Naive thymus-derived CD4-positive, alpha-beta T cell (primary cell): Measurements from ENCODE around the gene TCF3. TPM values are rescaled to one million over a fixed set of nuclear protein-coding genes. Genes with fewer than 3 reads are reported as not detected.
A peak's percentile ranks its signal among the peaks of the same experiment; 100 is the strongest.

Experiments
- ATAC-seq: fragments of 150-1000 bp; cut with Tn5 transposase; 2 replicates; pipeline ENCODE4 v1.10.0; 2021; ENCODE audit warnings: mild to moderate bottlenecking, moderate library complexity
- CTCF ChIA-PET: fragments of 350-600 bp; sonication (Branson Sonifier 250); formaldehyde crosslinking; loops from one replicate; lab custom pipeline; 2021; ENCODE audit warnings: antibody characterized with exemption; lab: Charles Lee
- POLR2A ChIA-PET: fragments of 350-600 bp; sonication (Branson Sonifier 250); formaldehyde crosslinking; loops from one replicate; lab custom pipeline; 2021; ENCODE audit warnings: antibody characterized with exemption, inconsistent platforms; lab: Charles Lee
- DNase-seq, 9 donors: peaks; one replicate each; pipeline versions ENCODE4 v3.0.0 to v3.0.0-alpha.2; 2020 to 2022; ENCODE audit warnings: mixed read lengths in 1 of 9
- H3K27ac ChIP-seq: one replicate; pipeline ENCODE4 v1.7.0; 2013; ENCODE audit warnings: mild to moderate bottlenecking, low read depth, low read length, moderate library complexity
- H3K27me3 ChIP-seq, 2 donors: one replicate each; pipeline ENCODE4 v1.7.0; 2013; ENCODE audit warnings: low read length in 2 of 2, mild to moderate bottlenecking in 2 of 2, moderate library complexity in 2 of 2; ENCODE audit not compliant: control insufficient read depth in 2 of 2, insufficient read depth in 2 of 2
- H3K36me3 ChIP-seq, 3 experiments: 1 replicate in 2 of 3; 2 replicates in 1 of 3; pipeline ENCODE4 v1.7.0; 2013; ENCODE audit warnings: low read length in 3 of 3, mild to moderate bottlenecking in 3 of 3, moderate library complexity in 1 of 3; ENCODE audit not compliant: insufficient read depth in 3 of 3, control insufficient read depth in 2 of 3
- H3K4me1 ChIP-seq, 2 donors: one replicate each; pipeline ENCODE4 v1.7.0; 2013; ENCODE audit warnings: low read length in 2 of 2, mild to moderate bottlenecking in 2 of 2, moderate library complexity in 1 of 2; ENCODE audit not compliant: control insufficient read depth in 2 of 2, insufficient read depth in 2 of 2
- H3K4me3 ChIP-seq: 2 replicates; pipeline ENCODE4 v1.7.0; 2013; ENCODE audit warnings: mild to moderate bottlenecking, low read length
- H3K9me3 ChIP-seq, 3 experiments: 1 replicate in 2 of 3; 2 replicates in 1 of 3; pipeline ENCODE4 v1.7.0; 2013; ENCODE audit warnings: low read length in 3 of 3; ENCODE audit not compliant: control insufficient read depth in 2 of 3
- H3K27ac Mint-ChIP-seq, 9 donors: one replicate each; pipeline ENCODE4 v1.8.0; 2020 to 2022; ENCODE audit warnings: mixed read lengths in 9 of 9, mild to moderate bottlenecking in 8 of 9, moderate library complexity in 5 of 9, inconsistent platforms in 2 of 9
- H3K27me3 Mint-ChIP-seq, 5 donors: one replicate each; pipeline ENCODE4 v1.8.0; 2021 to 2022; ENCODE audit warnings: mixed read lengths in 5 of 5, mild to moderate bottlenecking in 1 of 5
- H3K36me3 Mint-ChIP-seq, 5 donors: one replicate each; pipeline ENCODE4 v1.8.0; 2020 to 2022; ENCODE audit warnings: mixed read lengths in 5 of 5, mild to moderate bottlenecking in 3 of 5, inconsistent platforms in 1 of 5
- H3K4me1 Mint-ChIP-seq, 7 donors: one replicate each; pipeline ENCODE4 v1.8.0; 2020 to 2022; ENCODE audit warnings: mixed read lengths in 7 of 7, mild to moderate bottlenecking in 3 of 7, inconsistent platforms in 1 of 7
- H3K4me3 Mint-ChIP-seq, 10 donors: one replicate each; pipeline ENCODE4 v1.8.0; 2020 to 2022; ENCODE audit warnings: mild to moderate bottlenecking in 10 of 10, mixed read lengths in 10 of 10, moderate library complexity in 6 of 10, inconsistent platforms in 2 of 10
- H3K9me3 Mint-ChIP-seq, 11 donors: one replicate each; pipeline ENCODE4 v1.8.0; 2020 to 2022; ENCODE audit warnings: mixed read lengths in 11 of 11, mild to moderate bottlenecking in 4 of 11, inconsistent platforms in 1 of 11, moderate library complexity in 1 of 11
- intact Hi-C, 2 donors: fragments of 100-400 bp; cut with micrococcal nuclease; formaldehyde crosslinking; loops; one replicate each; pipeline ENCODE4 v1.15.1; 2023
- polyA plus RNA-seq, 2 donors: library from polyadenylated mRNA; unstranded; fragments of 300-500 nt; fragmentation: Illumina TruSeq; gene quantifications; one replicate each; pipeline ENCODE4 v1.2.3, GENCODE V29; 2021
- total RNA-seq, 6 experiments: library from RNA in 5 of 6; stranded (reverse) in 5 of 6; gene quantifications; 1 replicate in 5 of 6; 2 replicates in 1 of 6; pipeline ENCODE4 v1.2.3 and lab custom pipeline; 2021 to 2026

The TCF3 gene
- total and polyA plus RNA-seq, 7 experiments from 2014 or later = 5.8 to 83.6 (median 72.1) TPM

DNA sequence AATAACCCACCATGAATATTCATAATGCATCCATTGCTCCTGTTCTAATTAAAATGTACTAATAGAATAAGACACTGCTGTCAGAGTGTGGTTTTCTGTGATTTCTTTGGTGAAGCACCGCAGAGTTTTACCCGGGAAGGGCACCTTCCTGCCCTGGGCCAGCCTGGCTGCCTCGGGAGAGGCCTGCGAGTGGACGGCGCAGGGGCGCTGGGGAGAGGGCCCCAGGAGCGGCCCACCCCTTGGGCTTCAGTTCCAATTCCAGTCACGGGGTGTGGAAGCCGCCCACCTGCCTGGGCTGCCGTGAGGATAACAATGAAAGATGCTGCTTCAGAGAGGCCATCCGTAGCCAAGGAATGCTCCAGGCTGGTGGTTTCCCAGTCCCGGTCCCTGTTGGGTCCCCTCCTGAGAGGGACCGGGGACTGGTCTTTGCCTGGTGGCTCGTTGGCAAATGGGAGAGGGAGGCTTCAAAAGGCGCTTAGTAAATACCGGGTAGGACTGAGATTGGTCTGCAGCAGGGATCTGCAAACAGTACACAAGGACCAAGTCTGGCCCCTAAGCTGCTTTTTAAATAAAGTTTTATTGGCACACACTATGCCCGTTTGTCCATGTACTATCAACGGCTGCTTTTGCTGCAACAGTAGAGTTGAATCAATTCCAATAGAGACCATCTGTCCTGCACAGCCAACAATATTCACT lies 18.0 kb downstream of the TCF3 start:
- Mint-ChIP-seq H3K27me3 (no peaks in the 10 kb centered on the region), H3K9me3 (no peaks in the 10 kb centered on the region), H3K36me3 (peaks cover 0 to 14% (median 7%) of the 10 kb centered on the region in 5 donors), H3K4me3 (no peak overlapping the region), H3K27ac (no peak overlapping the region), H3K4me1 (peaks cover 0 to 15% (median 5%) of the 10 kb centered on the region in 7 donors)
- ATAC-seq (no peak), DNase-seq (no peak)
- no peak overlapping the region for H3K4me3 ChIP-seq
- H3K27ac ChIP-seq = no peak overlapping the region
- no peaks in the 10 kb centered on the region for H3K9me3 ChIP-seq
- intact Hi-C loops = no loop called here
- ChIA-PET CTCF (no interaction called here), POLR2A (no interaction called here)
- H3K36me3 ChIP-seq = peaks cover 0 to 86% (median 0%) of the 10 kb centered on the region in 3 experiments
- no peaks in the 10 kb centered on the region for H3K27me3 ChIP-seq
- H3K4me1 ChIP-seq = no peaks in the 10 kb centered on the region

DNA sequence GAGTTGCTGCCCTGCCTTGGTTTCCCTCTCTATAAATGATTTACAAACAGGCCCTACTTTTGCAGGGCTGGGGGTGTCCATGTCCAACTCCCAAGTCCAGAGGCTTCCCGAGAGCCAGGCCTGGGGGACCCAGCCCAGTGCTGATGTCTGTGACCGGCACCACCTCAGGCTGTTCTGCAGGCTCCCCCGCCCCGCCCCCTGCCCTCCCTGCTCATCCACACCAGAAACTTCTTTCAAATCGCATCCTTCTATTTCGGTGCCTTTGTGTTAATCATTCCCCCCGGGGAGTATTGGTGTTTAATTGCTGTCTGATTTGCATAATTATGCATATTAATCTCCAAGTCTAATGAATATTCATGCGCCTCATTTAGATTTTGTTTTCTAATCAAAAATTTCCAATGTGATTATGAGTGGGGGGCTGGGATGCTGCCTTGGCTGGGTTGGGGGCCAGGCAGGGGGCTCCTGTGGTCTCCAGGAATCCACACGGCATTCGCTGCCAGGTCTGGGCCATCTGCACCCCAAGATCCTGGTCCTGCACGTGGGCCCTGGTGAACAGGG lies 19.1 kb downstream of the TCF3 start:
- POLR2A ChIA-PET = no interaction called here
- Mint-ChIP-seq H3K27ac (no peak overlapping the region), H3K9me3 (no peaks in the 10 kb centered on the region), H3K4me1 (peaks cover 0 to 15% (median under 1%) of the 10 kb centered on the region in 7 donors), H3K4me3 (no peak overlapping the region), H3K36me3 (peaks cover 0 to 11% (median 1%) of the 10 kb centered on the region in 5 donors), H3K27me3 (no peaks in the 10 kb centered on the region)
- CTCF ChIA-PET = no interaction called here
- H3K36me3 ChIP-seq = peaks cover 0 to 75% (median 0%) of the 10 kb centered on the region in 3 experiments
- no peak overlapping the region for H3K27ac ChIP-seq
- H3K9me3 ChIP-seq = no peaks in the 10 kb centered on the region
- intact Hi-C loops = no loop called here
- ATAC-seq (no peak), DNase-seq (no peak)
- H3K27me3 ChIP-seq = no peaks in the 10 kb centered on the region
- H3K4me1 ChIP-seq = no peaks in the 10 kb centered on the region
- H3K4me3 ChIP-seq = no peak overlapping the region

DNA sequence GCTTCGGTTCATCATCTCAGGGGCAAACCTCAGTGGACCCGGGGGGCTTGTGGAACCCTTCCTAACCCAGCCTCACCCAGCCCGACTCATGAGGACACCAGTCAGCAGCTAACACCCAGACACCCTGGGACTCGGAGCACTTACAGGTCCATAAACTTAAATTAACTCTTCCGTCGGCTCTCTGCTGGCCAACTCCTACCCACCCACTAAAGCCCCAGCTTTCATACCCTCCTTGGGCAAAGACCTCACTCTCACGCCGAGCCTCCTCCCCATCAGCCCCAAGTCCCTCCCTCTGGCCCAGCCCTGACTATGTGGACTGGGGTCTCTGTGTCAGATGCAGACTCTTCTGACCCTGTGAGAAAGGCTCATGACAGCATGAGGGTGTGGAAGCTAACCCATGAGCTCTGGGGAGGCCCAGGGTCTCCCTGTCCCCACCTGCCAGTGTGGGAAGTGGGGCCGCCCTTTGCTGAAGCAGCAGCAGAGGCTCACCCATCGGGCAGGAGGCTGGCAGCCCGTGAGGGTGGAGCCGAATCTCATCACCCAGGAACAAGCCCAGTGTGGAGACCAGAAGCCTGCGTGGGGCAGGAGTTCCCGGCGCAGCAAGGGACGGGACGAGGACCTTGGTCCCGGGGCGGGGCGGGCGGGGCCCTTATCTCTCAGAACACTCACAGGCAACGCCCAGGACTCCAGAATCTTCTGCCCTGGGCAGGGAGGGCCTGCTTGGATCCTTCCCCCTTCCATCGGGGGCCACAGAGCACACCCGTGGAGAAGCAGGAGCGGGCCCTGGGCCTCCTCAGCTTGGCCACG lies 19.8 kb downstream of the TCF3 start:
- POLR2A ChIA-PET = no interaction called here
- Mint-ChIP-seq H3K4me3 (no peak overlapping the region), H3K36me3 (peaks cover 0 to 11% (median 0%) of the 10 kb centered on the region in 5 donors), H3K27me3 (no peaks in the 10 kb centered on the region), H3K4me1 (peaks cover 0 to 15% (median 0%) of the 10 kb centered on the region in 7 donors), H3K27ac (peak overlapping the region in 2 of 9 donors; percentile 28 to 61), H3K9me3 (no peaks in the 10 kb centered on the region)
- intact Hi-C loops = no loop called here
- H3K36me3 ChIP-seq = peaks cover 0 to 71% (median 0%) of the 10 kb centered on the region in 3 experiments
- no peaks in the 10 kb centered on the region for H3K4me1 ChIP-seq
- CTCF ChIA-PET = interaction anchor here (0.6 kb wide), 1 partner anchor 26 kb away, joined by 3 read pairs; no protein-coding TSS in a partner anchor
- H3K27me3 ChIP-seq = no peaks in the 10 kb centered on the region
- no peak for DNase-seq
- no peak for ATAC-seq
- no peak overlapping the region for H3K4me3 ChIP-seq
- no peaks in the 10 kb centered on the region for H3K9me3 ChIP-seq
- H3K27ac ChIP-seq = no peak overlapping the region

DNA sequence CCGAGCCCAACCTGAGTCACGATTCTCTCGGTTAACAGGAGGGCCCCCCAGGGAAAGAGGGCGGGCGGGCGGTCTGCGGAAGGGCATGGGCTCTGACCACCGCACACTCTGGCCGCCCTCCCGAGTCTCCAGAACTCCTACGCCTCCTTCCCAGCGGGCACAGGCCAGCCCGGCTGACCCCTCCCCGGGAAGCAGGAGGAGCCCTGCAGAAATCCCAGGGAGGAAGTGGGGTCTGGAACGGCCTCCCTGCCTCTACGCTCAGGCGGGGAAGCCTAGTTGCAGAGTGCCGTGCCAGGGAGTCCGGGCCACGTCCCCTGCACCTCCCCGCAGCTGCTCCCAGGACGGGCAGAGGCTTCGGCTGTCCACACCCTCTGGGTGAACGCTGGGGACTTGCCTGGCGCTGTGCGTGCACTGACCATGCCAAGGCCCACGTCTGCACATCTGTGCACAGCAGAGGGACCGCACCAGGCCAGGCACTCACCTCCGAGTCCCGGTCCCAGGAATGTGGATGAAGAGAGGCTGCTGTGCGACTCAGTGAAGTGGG lies 20.8 kb downstream of the TCF3 start:
- CTCF ChIA-PET = no interaction called here
- POLR2A ChIA-PET = no interaction called here
- H3K4me1 Mint-ChIP-seq = peaks cover 0 to 10% (median 0%) of the 10 kb centered on the region in 7 donors

DNA sequence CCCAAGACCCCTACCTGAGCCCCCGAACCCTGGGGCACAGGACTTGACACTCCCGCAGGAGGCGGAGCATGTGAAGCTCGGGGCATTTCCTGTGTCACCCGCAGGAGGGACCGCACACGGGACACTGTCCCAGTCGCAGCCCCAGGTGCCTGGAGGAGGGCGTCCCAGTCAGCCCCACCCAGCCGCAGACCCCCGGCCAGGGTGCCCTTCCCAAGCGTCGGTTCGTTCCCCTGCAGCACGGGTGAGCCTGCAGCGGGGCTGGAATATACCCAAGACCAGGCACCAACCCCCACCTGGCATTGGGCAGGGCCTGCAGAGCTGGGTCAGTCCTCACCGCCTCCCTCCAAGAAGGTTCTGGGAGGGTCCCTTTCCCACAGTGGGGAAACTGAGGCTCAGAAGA lies 21.6 kb downstream of the TCF3 start:
- H3K27me3 Mint-ChIP-seq = no peaks in the 10 kb centered on the region
- ChIA-PET CTCF (no interaction called here), POLR2A (no interaction called here)
- H3K27me3 ChIP-seq = no peaks in the 10 kb centered on the region
- H3K9me3 ChIP-seq = no peaks in the 10 kb centered on the region
- H3K4me1 Mint-ChIP-seq = peaks cover 0 to 7% (median 0%) of the 10 kb centered on the region in 7 donors
- H3K27ac Mint-ChIP-seq = no peak overlapping the region
- H3K27ac ChIP-seq = no peak overlapping the region
- peaks cover 0 to 14% (median 2%) of the 10 kb centered on the region in 5 donors for H3K36me3 Mint-ChIP-seq
- no peaks in the 10 kb centered on the region for H3K9me3 Mint-ChIP-seq
- no peaks in the 10 kb centered on the region for H3K4me1 ChIP-seq
- no peak overlapping the region for H3K4me3 ChIP-seq
- H3K36me3 ChIP-seq = peaks cover 0 to 72% (median 0%) of the 10 kb centered on the region in 3 experiments
- H3K4me3 Mint-ChIP-seq = no peak overlapping the region
- DNase-seq (no peak), ATAC-seq (no peak)
- intact Hi-C loops = no loop called here

More for the DNA sequence above, 20.8 kb downstream of the TCF3 start:
- H3K36me3 Mint-ChIP-seq = peaks cover 0 to 11% (median 0%) of the 10 kb centered on the region in 5 donors
- H3K27ac Mint-ChIP-seq = no peak overlapping the region
- H3K9me3 Mint-ChIP-seq = no peaks in the 10 kb centered on the region
- intact Hi-C loops = no loop called here
- Histone ChIP-seq H3K36me3 (peaks cover 0 to 69% (median 0%) of the 10 kb centered on the region in 3 experiments), H3K4me3 (no peak overlapping the region), H3K27me3 (no peaks in the 10 kb centered on the region), H3K9me3 (no peaks in the 10 kb centered on the region), H3K4me1 (no peaks in the 10 kb centered on the region), H3K27ac (no peak overlapping the region)
- DNase-seq = no peak
- no peaks in the 10 kb centered on the region for H3K27me3 Mint-ChIP-seq
- ATAC-seq = no peak
- no peak overlapping the region for H3K4me3 Mint-ChIP-seq

DNA sequence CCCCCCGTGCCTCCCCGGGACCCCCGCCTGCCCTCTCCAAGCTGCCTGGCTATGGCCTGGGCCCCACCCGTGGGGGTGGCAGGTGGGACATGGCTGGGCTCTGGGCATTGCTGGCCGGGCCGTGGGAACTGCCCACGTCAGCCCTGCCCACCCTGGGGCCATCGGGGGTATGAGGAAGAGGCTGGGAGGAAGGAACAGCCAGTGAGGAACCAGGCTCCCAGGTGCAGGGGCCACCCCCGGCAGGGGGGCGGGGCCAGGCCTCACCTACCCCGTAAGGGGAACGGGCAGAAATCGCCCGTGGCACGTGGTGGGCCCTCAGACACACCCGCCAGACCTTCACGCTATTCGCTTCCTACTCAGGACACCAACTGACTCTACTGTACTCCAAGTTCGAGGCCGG lies 22.4 kb downstream of the TCF3 start:
- no peaks in the 10 kb centered on the region for H3K4me1 ChIP-seq
- H3K9me3 Mint-ChIP-seq = no peaks in the 10 kb centered on the region
- no peak overlapping the region for H3K27ac ChIP-seq
- H3K27me3 ChIP-seq = no peaks in the 10 kb centered on the region
- no peak overlapping the region for H3K27ac Mint-ChIP-seq
- ChIA-PET CTCF (no interaction called here), POLR2A (no interaction called here)
- H3K4me3 Mint-ChIP-seq = no peak overlapping the region
- H3K4me1 Mint-ChIP-seq = peaks cover 0 to 4% (median 0%) of the 10 kb centered on the region in 7 donors
- no peak for ATAC-seq
- no peak overlapping the region for H3K4me3 ChIP-seq
- peaks cover 0 to 71% (median 0%) of the 10 kb centered on the region in 3 experiments for H3K36me3 ChIP-seq
- no peaks in the 10 kb centered on the region for H3K9me3 ChIP-seq
- H3K27me3 Mint-ChIP-seq = no peaks in the 10 kb centered on the region
- H3K36me3 Mint-ChIP-seq = peaks cover 0 to 7% (median 0%) of the 10 kb centered on the region in 5 donors
- intact Hi-C loops = no loop called here
- no peak for DNase-seq
